Activated gamma-delta T cell (primary cell): ENCODE measurements around the gene FFAR3.
"Not testable (repeated sequence)": the region's sequence is repeated elsewhere in the genome, so short reads cannot be mapped to it uniquely, and the experiment has no call there.

Source experiments
- DNase-seq: peaks from one replicate; lab custom pipeline; 2025; lab: John Stamatoyannopoulos, UW

The FFAR3 gene

GRCh38 chr19:35377656-35378055 lies 19.4 kb downstream of the FFAR3 start:
- no peak for DNase-seq

GRCh38 chr19:35378356-35378755 lies 20.1 kb downstream of the FFAR3 start:
- DNase-seq, result no peak

- not testable (repeated sequence) for DNase-seq
Observed at GRCh38 chr19:35379545-35379944, 21.3 kb downstream of the FFAR3 start.

GRCh38 chr19:35379992-35380391 lies 21.7 kb downstream of the FFAR3 start:
- DNase-seq, result no peak

- DNase-seq, result no peak
Observed at GRCh38 chr19:35380450-35381124, 22.3 kb downstream of the FFAR3 start.

GRCh38 chr19:35381318-35381717 lies 23.1 kb downstream of the FFAR3 start:
- DNase-seq, result no peak

- DNase-seq, result no peak
Observed at GRCh38 chr19:35381926-35382325, 23.7 kb downstream of the FFAR3 start.

- DNase-seq, result no peak
Observed at GRCh38 chr19:35383536-35383935, 25.3 kb downstream of the FFAR3 start.

- no peak for DNase-seq
Observed at GRCh38 chr19:35388277-35389054, 30.2 kb downstream of the FFAR3 start.

GRCh38 chr19:35389192-35389861 lies 31.1 kb downstream of the FFAR3 start:
- no peak for DNase-seq

GRCh38 chr19:35392742-35393715 lies 34.8 kb downstream of the FFAR3 start:
- no peak for DNase-seq

GRCh38 chr19:35395382-35396199 lies 37.3 kb downstream of the FFAR3 start:
- no peak for DNase-seq

GRCh38 chr19:35396240-35396885 lies 38.1 kb downstream of the FFAR3 start:
- DNase-seq, result no peak

- no peak for DNase-seq
Observed at GRCh38 chr19:35397064-35397463, 38.8 kb downstream of the FFAR3 start.

GRCh38 chr19:35398570-35398969 lies 40.3 kb downstream of the FFAR3 start:
- no peak for DNase-seq

- DNase-seq, result no peak
Observed at GRCh38 chr19:35399231-35399630, 41.0 kb downstream of the FFAR3 start.

- DNase-seq, result no peak
Observed at GRCh38 chr19:35399948-35400772, 41.9 kb downstream of the FFAR3 start.

GRCh38 chr19:35400773-35401100 lies 42.5 kb downstream of the FFAR3 start:
- no peak for DNase-seq

GRCh38 chr19:35401416-35401815 lies 43.2 kb downstream of the FFAR3 start:
- not testable (repeated sequence) for DNase-seq
